WERI-Rb-1 (cell line): Measurements from ENCODE around the gene PCDHB1.
A peak's percentile ranks its signal among the peaks of the same experiment; 100 is the strongest.

Experiments used
- DNase-seq: peaks from one replicate; pipeline ENCODE4 v3.0.0-alpha.2; 2020
- H3K27ac ChIP-seq: fragments of 250-450 bp; sonication (Bioruptor Pico); 2 replicates; pipeline ENCODE4 v1.5.1; 2020; ENCODE audit warnings: mild to moderate bottlenecking, moderate library complexity
- H3K27me3 ChIP-seq: fragments of 250-450 bp; sonication (Bioruptor Pico); 2 replicates; pipeline ENCODE4 v1.5.1; 2021; ENCODE audit warnings: mild to moderate bottlenecking, low read depth, moderate library complexity; ENCODE audit not compliant: insufficient read depth, severe bottlenecking
- H3K36me3 ChIP-seq: fragments of 250-450 bp; sonication (Bioruptor Pico); 2 replicates; pipeline ENCODE4 v1.5.1; 2020; ENCODE audit warnings: mild to moderate bottlenecking, moderate library complexity
- H3K4me3 ChIP-seq: 2 replicates; pipeline ENCODE4 v1.5.1; 2011; ENCODE audit warnings: low read depth, mild to moderate bottlenecking, control low read depth, low read length
- H3K9me3 ChIP-seq: fragments of 250-450 bp; sonication (Bioruptor Pico); 2 replicates; pipeline ENCODE4 v1.5.1; 2021; ENCODE audit warnings: mild to moderate bottlenecking, moderate library complexity; ENCODE audit not compliant: severe bottlenecking
- TF ChIP-seq, protein P1 (sequence below): IDR thresholded peaks from 2 replicates; pipeline ENCODE4 v1.5.1; 2011; ENCODE audit warnings: low read depth, mild to moderate bottlenecking, control low read depth, inconsistent platforms, low read length

Gene PCDHB1, protein sequence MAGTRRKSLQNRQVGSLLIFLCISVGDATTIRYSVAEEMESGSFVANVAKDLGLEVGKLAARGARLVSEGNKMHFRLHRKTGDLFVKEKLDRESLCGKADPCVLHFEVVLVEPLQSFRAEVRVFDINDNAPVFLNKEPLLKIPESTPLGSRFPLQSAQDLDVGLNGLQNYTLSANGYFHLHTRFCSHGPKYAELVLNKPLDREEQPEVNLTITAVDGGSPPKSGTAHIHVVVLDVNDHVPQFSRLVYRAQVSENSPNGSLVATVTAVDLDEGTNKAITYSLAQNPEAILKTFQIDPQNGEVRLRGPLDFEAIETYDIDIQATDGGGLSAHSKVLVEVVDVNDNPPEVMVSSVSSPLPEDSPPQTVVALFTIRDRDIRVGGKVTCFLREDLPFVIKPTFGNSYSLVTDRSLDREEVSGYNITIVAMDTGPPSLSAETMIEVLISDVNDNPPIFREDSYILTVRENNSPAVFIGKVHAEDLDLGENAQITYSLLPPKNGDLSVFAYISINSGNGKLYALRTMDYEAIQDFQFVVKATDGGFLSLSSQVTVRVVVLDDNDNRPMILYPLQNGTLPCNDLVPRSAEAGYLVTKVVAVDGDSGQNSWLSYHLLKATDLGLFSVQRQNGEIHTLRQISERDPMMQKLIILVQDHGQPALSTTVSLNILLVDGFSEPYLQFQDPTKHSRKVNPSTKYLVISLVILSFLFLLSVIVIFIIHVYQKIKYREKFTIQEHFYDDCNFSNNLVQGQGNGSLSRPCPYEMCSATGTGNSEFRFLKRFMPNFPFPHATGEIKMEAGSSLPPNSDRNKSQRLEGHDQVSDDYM

DNA sequence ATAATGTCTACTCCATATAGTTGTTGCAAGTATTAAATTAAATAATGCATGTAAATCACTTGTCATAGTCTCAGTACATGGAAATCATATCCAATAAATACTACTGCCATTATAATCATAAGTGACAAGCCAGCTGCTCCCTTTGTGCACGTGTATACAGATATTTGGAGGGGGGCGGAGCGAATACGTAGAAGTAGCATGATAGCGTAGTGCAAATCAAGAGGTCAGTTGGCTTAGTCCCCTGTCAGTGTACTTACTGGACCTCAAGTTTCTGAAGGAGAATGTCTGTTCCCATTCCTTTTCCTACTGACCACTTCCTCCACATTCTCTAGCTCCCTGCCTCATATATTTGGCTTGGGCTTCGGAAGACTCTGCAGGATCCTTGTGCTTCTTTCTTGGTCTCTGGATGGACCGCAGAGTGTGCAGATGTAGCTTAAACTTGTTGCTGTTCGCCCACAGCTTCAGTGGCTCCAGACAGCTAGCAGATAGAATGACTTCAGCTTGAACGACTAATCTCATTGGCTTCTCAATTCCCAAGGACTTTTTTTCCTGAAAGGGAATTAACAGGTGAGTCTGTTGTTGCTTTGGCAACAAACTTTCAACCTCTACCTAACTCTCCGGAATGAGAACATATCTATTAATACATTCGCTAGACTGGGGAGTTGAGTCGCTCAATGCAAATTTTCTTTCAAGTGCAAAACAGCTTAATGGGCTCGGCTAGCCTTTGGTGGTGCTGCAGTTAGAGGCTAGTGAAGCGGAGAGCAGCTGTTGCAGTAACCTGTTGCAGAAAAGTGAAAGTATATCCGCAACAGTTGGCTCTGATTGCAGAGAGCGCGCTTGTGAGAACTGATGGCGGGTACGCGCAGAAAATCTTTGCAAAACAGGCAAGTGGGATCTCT lies at the start of gene PCDHB1:
Gene PCDHB1 (plus strand): TSS at position 753 of the 899 bp plus-strand sequence. CDS start 97 bp downstream, at position 850.
- TF ChIP-seq, protein P1, sequence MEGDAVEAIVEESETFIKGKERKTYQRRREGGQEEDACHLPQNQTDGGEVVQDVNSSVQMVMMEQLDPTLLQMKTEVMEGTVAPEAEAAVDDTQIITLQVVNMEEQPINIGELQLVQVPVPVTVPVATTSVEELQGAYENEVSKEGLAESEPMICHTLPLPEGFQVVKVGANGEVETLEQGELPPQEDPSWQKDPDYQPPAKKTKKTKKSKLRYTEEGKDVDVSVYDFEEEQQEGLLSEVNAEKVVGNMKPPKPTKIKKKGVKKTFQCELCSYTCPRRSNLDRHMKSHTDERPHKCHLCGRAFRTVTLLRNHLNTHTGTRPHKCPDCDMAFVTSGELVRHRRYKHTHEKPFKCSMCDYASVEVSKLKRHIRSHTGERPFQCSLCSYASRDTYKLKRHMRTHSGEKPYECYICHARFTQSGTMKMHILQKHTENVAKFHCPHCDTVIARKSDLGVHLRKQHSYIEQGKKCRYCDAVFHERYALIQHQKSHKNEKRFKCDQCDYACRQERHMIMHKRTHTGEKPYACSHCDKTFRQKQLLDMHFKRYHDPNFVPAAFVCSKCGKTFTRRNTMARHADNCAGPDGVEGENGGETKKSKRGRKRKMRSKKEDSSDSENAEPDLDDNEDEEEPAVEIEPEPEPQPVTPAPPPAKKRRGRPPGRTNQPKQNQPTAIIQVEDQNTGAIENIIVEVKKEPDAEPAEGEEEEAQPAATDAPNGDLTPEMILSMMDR, result no peak
- Histone ChIP-seq H3K36me3 (no peaks in the 10 kb centered on the region), H3K27me3 (peaks cover 5% of the 10 kb centered on the region), H3K4me3 (peak within 1 kb of the TSS; percentile 14; the same call in 1 of the 2 replicates), H3K27ac (no peak within 1 kb of the TSS), H3K9me3 (no peaks in the 10 kb centered on the region)
- peak; percentile 30 for DNase-seq

DNA sequence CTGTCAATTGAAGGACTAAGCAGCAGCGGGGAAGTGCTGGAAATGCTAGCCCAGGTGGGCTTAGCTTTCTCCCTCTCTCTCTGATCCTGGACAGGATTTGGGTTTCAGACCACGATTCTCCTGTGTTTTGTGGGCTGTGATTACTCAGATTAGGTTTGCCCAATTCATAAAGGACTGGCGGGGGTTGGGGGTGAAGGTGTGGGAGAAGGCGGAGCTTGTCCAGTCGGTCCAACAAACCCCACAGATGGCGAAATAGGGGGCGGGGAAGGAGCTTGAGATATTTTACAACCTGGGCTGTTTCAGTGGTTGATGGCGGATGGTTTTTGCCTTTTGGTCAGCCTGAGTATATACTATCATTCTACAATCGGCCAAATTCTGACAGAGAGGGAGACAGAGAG lies 49.7 kb upstream of the PCDHB1 start:
- no peaks in the 10 kb centered on the region for H3K9me3 ChIP-seq
- no peaks in the 10 kb centered on the region for H3K27me3 ChIP-seq
- peak overlapping the region; percentile 97 for H3K27ac ChIP-seq
- DNase-seq, result peak; percentile 89
- H3K4me3 ChIP-seq, result peak overlapping the region; percentile 72
- TF ChIP-seq, protein P1, result no peak
- no peaks in the 10 kb centered on the region for H3K36me3 ChIP-seq

DNA sequence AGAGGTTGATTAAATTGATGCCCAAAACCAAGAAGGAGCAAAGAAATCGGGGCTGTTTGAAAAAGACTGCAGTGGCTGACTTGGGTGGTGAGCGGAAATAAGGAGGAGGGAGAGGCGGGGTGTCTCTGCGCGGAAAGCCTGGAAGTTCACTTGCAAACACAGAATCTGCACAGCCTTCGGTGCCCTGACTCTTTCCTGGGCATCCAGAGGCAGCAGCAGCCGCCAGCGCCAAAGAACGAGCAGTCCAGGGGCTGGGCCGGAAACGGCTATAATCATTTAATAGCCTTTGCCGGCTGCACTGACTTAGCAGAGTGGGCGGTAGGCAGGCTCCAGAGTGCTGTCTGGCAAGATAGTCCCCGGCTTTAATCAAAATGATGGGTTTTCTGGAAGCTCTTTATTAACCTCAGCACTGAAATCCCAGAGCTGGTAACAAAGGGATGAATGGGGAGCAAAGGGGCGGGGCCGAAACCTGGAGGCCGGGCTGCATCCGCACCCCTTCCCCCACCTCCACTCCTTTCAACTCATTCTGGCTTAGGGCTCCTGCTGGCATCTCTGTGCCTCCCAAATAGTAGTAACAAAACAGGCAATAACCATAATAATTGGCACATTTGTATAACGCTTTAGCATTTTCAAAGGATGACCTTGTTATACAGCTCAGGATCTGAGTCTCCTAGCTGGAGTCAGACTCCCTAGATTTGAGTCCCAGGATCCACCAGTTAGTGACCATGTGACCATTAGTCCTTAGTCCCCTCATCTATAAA lies 49.1 kb upstream of the PCDHB1 start:
- Histone ChIP-seq H3K4me3 (peak overlapping the region; percentile 72), H3K27me3 (no peaks in the 10 kb centered on the region), H3K36me3 (no peaks in the 10 kb centered on the region), H3K9me3 (no peaks in the 10 kb centered on the region), H3K27ac (peak overlapping the region; percentile 97)
- DNase-seq, result peak; percentile 93
- TF ChIP-seq, protein P1, result no peak

DNA sequence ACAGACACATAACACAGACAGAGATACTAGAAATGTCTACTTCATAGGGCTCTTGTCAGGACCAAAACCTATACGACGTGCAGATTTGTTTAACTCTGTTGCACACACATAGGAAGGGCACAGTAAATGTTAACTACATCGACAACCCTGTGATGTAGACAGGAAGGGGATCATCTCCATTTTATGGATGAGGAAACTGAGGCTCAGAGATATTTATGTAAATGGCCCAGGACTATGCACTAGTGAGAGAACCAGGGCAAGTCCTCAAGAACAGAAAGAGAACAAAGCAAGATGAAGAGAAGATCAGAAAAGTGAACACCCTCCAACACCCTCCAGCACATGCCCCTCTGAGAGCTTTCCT lies 48.6 kb upstream of the PCDHB1 start:
- TF ChIP-seq, protein P1, result no peak
- no peak for DNase-seq
- H3K4me3 ChIP-seq, result peak overlapping the region; percentile 72
- no peaks in the 10 kb centered on the region for H3K36me3 ChIP-seq
- peak overlapping the region; percentile 97 for H3K27ac ChIP-seq
- H3K27me3 ChIP-seq, result no peaks in the 10 kb centered on the region
- H3K9me3 ChIP-seq, result no peaks in the 10 kb centered on the region

DNA sequence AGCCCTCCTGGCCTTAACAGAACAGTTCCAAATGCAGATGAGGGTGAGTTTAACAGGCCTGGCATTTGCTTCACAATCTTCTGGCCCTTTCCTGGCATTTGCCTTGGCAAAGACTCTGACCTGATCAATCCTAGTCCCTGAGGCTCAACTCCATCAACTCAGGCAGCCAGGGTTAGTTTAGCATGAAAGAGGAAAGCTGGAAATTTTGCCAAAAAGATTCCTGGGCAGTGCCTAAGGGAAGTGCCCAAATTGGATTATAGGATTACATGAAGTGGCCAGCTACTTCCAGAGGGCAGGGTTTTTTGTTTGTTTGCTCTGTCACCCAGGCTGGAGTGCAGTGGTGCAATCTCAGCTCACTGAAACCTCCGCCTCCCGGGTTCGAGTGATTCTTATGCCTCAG lies 48.1 kb upstream of the PCDHB1 start:
- TF ChIP-seq, protein P1, result no peak
- DNase-seq, result no peak
- Histone ChIP-seq H3K27me3 (no peaks in the 10 kb centered on the region), H3K9me3 (no peaks in the 10 kb centered on the region), H3K4me3 (no peak overlapping the region), H3K36me3 (no peaks in the 10 kb centered on the region), H3K27ac (peak overlapping the region; percentile 97)
